ENCODE measurements around the gene FAM89B.

GRCh38 chr11:65538232-65538914 is 34.0 kb upstream of the FAM89B start:
- TF ChIP-seq POLR2A (IDR thresholded peaks at IDR 0.05) = no peak
- TF ChIP-seq CTCF (IDR thresholded peaks at IDR 0.05 in 8 of 11, conservative IDR thresholded peaks at IDR 0.05 in 3 of 11) = no peak

All from spleen (tissue), 7 donors.